HG02852 (cell line): ENCODE measurements around the gene ACER3.
"Not testable (repeated sequence)": the region's sequence is repeated elsewhere in the genome, so short reads cannot be mapped to it uniquely, and the experiment has no call there.

Experiments used
- ATAC-seq: cut with Tn5 transposase; IDR thresholded peaks from one replicate; pipeline ENCODE4 v1.9.1; 2021; ENCODE audit warnings: mild to moderate bottlenecking, moderate library complexity; ENCODE audit not compliant: unreplicated experiment

Gene ACER3

GRCh38 chr11:77055101-77055561 lies 194.4 kb downstream of the ACER3 start:
- no peak for ATAC-seq

GRCh38 chr11:77055913-77056312 lies 195.2 kb downstream of the ACER3 start:
- no peak for ATAC-seq

GRCh38 chr11:77056814-77057402 lies 196.2 kb downstream of the ACER3 start:
- ATAC-seq = no peak

- ATAC-seq = no peak
Observed at GRCh38 chr11:77057938-77058474, 197.3 kb downstream of the ACER3 start.

- ATAC-seq = no peak
Observed at GRCh38 chr11:77058900-77059299, 198.2 kb downstream of the ACER3 start.

GRCh38 chr11:77059806-77060205 lies 199.1 kb downstream of the ACER3 start:
- no peak for ATAC-seq

GRCh38 chr11:77060234-77060633 lies 199.5 kb downstream of the ACER3 start:
- no peak for ATAC-seq

GRCh38 chr11:77061258-77061657 lies 200.5 kb downstream of the ACER3 start:
- not testable (repeated sequence) for ATAC-seq

GRCh38 chr11:77062924-77063323 lies 202.2 kb downstream of the ACER3 start:
- no peak for ATAC-seq

GRCh38 chr11:77063407-77063806 lies 202.7 kb downstream of the ACER3 start:
- no peak for ATAC-seq

- ATAC-seq = no peak
Observed at GRCh38 chr11:77063861-77064260, 203.1 kb downstream of the ACER3 start.

GRCh38 chr11:77064648-77065217 lies 204.0 kb downstream of the ACER3 start:
- ATAC-seq = no peak

- ATAC-seq = peak; percentile 4
Observed at GRCh38 chr11:77065878-77066228, 205.1 kb downstream of the ACER3 start.

GRCh38 chr11:77066229-77067042 lies 205.7 kb downstream of the ACER3 start, which contains the start of gene CAPN5:
Gene CAPN5, plus strand, starts transcription at chr11:77066971. Its CDS starts 17,916 bp downstream, at chr11:77084887.
- ATAC-seq = peak; percentile 90

GRCh38 chr11:77067861-77068443 lies 207.2 kb downstream of the ACER3 start:
- no peak for ATAC-seq

GRCh38 chr11:77068457-77069335 lies 208.0 kb downstream of the ACER3 start:
- no peak for ATAC-seq

- no peak for ATAC-seq
Observed at GRCh38 chr11:77069336-77069968, 208.7 kb downstream of the ACER3 start.

GRCh38 chr11:77069969-77070582 lies 209.4 kb downstream of the ACER3 start:
- ATAC-seq = no peak

- no peak for ATAC-seq
Observed at GRCh38 chr11:77071077-77071476, 210.4 kb downstream of the ACER3 start.
